NK-92 treated with Interleukin-12 subunit alpha and Interleukin-12 subunit beta, amount 100 ng/mL, for 24 hours (cell line): ENCODE measurements around the gene BMP2.

Experiments
- DNase-seq: peaks from one replicate; lab custom pipeline; 2025; lab: John Stamatoyannopoulos, UW

The BMP2 gene

GRCh38 chr20:6768228-6769140, 998 bp downstream of the BMP2 start:
- DNase-seq, result no peak

- DNase-seq, result no peak
Observed at GRCh38 chr20:6769903-6770785, 2.7 kb downstream of the BMP2 start.

DNA sequence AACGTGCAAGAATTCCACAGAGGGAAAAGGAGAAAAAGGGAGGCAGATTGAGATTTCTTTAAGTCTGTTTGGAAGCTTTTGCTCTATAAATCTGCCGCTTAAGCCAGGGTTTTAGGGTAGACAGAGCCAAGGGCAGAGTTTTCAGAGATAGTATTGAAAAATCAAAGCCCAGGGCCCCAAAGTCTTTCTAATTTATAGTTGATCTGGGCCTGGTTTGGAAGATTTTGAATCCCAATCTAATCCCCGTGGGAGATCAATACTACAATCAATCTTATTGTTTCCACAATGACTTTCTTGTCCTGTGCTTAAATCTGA, 3.3 kb downstream of the BMP2 start:
- no peak for DNase-seq

- no peak for DNase-seq
Observed at GRCh38 chr20:6780433-6781190, 13.1 kb downstream of the BMP2 start.

DNA sequence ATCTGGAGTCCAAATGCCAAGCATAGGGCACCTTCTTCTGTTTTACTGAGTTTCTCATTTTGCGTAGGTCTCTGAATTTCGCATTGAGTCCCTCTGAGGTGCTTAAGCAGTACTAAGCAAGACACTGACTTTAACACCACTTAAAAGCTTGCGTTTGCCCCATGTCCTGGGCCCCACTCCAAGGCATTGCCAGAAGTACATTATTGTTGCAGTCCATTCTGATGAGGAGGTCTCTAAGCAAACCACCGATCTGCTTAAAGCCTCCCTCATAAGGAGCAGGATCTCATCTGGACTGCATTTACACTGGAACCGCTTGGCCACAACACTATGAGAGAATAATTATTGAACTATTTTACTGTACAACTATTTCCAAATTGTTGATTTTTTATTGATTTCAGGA, 16.3 kb downstream of the BMP2 start:
- DNase-seq, result no peak

DNA sequence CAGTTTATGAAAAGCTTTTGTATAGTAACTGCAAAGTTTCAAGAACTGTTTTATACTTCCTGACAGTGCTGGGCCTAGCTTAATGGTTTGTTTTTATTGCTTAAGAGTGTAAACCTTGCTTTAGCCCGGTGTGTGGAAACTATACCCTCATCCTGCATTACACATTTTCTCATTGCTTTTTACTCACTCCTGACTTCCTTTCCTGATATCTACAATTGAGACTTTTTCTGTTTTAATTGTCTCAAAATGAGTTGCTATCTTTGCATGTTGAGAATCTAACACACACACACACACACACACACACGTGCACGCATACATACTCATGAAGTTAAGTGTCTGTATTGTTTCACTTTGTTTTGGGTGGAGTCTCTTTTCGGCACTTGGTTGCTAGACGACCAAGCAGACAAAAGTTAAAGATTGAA, 16.7 kb downstream of the BMP2 start:
- no peak for DNase-seq

GRCh38 chr20:6784767-6785166, 17.3 kb downstream of the BMP2 start:
- DNase-seq, result no peak

GRCh38 chr20:6786548-6786947, 19.1 kb downstream of the BMP2 start:
- no peak for DNase-seq

- no peak for DNase-seq
Observed at GRCh38 chr20:6792789-6793188, 25.3 kb downstream of the BMP2 start.

DNA sequence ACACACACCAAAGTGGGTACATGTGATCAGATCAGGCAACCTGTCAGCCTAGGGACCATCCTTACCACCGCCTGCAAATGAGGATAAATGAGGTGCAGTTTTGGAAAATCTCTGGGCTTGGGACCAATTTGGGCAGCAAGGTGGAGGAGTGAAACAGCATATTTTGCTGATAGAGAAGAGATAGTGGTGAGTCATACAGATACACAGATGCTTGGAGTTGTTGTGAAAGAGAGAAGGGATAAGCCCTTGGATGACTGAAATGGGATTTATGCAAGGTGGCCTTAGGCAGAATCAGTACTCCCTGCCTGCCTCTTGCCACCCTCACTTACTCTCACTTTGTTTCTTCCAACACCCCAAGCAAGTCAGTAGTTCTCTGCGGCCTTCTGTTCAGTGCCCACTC, 34.7 kb downstream of the BMP2 start:
- no peak for DNase-seq

- no peak for DNase-seq
Observed at GRCh38 chr20:6806275-6806674, 38.8 kb downstream of the BMP2 start.

DNA sequence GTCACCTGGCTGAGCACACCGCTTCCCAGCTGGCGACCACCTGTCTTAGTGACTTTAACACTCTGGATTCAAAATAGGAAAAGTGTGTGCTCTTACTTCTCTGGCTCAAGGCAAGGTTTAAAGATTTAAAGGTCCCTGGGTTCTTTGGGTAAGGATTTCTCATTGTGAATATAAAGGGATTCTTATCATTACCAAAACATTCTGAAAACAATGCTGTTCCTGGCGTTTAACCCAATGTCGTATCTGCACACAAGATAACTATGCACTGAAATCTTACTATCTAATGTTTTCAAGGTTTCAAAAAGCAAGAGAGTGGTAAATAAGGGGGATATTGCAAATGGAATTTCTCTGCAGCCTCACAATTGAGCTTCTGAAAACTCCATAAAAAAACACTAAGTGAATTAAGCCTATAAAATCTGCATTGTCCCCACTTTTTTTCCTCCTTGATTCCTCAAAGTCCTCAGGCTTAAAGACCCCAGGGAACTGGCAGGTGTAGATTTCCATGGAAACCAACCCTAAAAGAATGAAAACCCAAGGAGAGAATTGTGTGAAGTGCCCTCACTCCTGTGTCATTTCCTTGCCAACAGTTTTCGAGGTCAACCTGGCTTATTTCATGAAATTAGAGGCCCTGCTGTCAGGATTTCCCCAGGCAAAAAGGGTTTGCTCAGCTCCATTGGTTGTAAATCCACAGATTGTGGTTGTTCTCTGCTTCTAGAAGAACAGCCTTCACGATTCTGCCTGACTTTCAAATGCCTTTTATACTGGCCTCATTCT, 44.0 kb downstream of the BMP2 start:
- DNase-seq, result no peak

- no peak for DNase-seq
Observed at GRCh38 chr20:6812530-6812929, 45.0 kb downstream of the BMP2 start.

DNA sequence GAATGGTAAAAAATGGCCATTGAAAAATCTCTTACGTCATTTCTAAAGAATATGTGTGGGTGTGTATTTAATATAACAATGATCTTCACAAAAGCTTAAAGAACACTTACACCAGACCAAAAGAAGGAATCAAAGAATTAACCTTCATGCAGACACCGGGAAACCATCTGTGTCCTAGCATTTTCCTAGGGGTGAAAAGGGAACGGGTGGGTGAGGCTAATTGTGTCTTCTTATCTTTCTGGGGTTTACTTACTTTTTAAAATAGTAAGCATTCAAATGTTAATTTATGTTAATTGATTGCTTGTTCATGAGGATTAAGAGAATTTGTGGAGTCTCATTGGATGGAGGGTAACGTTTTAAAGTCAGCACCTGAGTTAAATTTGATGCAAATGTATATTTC, 47.5 kb downstream of the BMP2 start:
- no peak for DNase-seq

- no peak for DNase-seq
Observed at GRCh38 chr20:6818033-6818808, 50.7 kb downstream of the BMP2 start.

- DNase-seq, result no peak
Observed at GRCh38 chr20:6819599-6819998, 52.1 kb downstream of the BMP2 start.

DNA sequence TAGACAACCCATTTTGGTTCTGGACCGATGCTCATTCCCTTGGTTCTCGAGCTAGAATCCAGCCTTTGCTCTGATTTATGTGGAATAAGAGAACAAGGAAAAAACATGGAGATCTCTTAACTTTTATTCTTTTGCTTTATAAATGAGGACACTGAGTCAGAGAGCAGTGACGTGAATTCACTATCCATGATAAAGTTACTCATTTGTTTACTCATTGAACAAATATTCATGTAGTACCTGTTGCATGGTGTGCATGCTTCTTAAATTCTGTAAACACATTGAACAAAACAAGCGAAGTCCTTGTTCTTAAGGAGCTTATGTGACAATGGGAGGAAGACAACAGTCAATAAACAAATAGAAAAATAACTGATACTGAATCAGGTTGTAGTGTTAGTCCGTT, 56.9 kb downstream of the BMP2 start:
- DNase-seq, result no peak

- DNase-seq, result no peak
Observed at GRCh38 chr20:6827472-6827871, 60.0 kb downstream of the BMP2 start.

GRCh38 chr20:6828794-6829423, 61.4 kb downstream of the BMP2 start:
- no peak for DNase-seq

- DNase-seq, result no peak
Observed at GRCh38 chr20:6829510-6830116, 62.1 kb downstream of the BMP2 start.
